Inferior parietal cortex (tissue), 1 donor: ENCODE results near the gene RYR3.

Experiments used
- DNase-seq: peaks from one replicate; pipeline ENCODE4 v3.0.0-alpha.2; 2016; ENCODE audit errors: extremely low spot score

Gene RYR3

DNA sequence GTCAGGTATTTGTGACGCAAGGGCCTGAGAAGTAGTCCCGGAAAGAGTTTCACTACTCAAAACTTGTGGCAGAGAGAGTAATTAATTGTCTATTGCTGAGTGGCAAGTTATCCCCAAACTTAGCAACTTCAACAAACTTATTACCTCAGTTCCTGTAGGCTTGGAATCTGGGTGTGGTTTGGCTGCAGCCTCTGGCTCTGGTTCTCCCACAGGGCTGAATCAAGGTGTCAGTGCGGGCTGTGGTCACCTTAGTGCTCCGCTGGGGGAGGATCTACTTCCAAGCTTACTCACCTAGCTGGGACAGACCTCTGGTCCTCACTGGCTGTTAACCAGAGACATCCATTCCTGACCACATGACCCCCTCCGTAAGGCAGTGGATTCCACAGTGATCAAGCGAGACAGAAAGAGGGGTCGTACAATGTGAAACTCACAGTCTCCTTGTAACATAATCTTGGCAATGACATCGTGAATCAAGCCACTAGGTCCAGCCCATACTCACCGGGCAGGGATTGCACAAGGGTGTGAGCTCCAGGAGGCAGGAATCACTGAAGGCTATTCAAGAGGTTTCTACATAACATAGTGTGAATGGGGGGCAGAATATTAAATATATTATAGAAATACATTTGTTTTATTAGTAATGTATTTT is 138.3 kb downstream of the RYR3 start:
- no peak for DNase-seq

DNA sequence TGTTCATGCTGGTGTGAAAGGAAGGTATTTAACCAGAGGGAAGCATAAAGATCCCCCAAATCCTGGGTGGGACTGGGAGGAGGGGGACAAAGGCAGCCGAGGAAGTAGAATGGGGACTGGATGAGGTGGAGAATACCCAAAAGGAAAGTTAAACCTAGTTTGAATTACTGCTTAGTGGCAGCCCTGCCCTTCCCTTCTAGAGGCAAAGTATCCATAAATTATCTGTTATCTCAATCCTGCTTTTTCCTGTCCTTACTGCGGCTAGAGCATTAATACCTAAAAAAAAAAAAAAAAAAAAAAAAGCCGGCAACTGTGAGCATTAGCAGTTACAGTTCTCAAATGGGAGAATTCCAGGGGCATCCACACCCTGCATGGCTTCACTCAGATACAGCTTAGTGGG is 139.0 kb downstream of the RYR3 start:
- DNase-seq: no peak

DNA sequence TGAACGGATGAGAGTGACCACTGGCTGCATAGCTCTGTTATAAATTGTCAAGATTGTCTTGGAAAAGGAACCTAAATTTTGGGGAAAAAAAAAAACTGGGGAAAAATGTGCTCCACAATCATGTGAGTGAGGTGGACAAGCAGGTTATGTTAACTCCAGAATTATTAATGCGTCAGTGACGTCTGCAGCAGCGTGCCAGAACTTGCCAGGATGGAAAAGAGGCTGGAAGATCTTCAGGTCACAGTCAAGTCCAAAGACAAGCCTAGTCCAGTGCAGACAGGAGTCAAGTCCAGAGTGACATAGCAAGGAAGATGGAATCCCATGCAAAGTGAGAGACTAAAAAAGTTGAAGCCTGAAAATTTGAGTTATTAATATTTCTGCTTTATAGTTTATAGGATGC is 140.6 kb downstream of the RYR3 start:
- DNase-seq: no peak

DNA sequence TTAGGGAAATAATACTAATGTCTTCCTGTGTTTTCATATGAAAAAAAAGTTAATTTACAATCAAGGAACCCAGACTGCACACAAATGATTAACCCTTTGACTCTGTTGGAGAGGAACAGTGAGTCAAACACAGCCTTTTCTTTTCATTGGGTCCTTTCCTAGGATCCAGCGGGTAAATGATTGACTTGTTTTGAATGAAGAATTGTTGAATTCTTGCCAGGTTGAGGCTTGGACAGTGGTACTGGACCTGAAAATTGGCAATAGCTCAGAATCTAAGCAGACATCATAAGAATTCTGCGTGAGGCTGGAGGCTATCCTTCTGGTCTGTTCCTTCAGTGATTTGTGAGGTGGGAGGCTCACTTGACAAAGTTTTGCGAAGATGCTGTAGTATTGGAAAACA is 143.0 kb downstream of the RYR3 start:
- DNase-seq: no peak

DNA sequence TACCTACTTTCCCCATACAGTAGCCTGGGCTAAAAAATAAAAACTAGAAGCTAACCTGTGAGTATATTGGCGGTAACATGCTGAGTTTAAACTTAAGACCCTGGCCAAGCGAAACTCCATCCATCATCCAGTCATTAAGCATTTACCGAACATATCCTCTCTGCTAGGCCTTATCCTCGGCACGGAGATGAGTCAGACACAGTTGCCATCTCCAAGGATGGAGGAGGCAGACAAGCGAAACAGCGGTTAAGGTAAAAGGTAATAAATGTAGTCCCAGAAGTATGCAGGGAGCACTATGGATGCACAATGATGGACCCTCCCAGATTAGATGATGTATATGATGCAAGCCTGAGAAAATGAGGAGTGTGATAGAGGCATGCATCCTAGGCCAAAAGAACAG is 143.6 kb downstream of the RYR3 start:
- DNase-seq: no peak

DNA sequence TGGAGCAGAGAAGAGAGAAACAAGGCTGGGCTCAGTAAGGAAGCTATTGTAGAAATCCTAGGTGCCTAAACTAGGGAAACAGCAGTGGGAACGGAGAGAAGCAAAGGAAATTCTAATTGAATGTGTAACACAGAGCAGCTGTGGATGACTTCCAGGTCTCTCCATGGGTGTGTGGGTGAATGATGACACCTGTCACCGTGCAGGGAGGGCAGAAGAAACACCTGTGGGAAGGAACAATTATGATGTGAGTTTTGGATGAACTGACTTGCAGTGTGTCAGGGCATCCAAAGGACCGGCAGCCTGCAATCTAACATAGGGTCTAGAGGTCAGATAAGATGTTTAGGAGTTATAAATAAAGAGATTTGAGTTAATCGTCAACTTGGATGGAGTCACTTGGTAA is 144.2 kb downstream of the RYR3 start:
- no peak for DNase-seq

DNA sequence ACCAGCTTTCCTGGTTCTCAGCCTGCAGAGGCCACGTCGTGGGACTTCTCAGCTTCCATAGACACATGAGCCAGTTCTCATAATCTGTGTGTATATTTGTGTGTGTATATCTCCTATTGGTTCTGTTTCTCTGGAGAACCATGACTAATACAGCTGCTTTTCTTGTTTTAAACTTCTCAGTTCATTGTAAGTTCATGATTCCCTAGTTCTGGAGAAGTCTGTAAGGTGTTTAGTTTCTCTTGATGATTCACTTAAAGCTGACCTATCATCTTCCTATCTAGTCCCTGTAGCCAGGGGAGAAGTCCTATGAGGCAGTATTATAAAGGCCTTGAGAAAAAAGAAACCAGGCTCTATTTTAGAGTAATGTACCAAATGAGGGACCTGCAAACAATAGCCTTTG is 147.7 kb downstream of the RYR3 start:
- DNase-seq: no peak

DNA sequence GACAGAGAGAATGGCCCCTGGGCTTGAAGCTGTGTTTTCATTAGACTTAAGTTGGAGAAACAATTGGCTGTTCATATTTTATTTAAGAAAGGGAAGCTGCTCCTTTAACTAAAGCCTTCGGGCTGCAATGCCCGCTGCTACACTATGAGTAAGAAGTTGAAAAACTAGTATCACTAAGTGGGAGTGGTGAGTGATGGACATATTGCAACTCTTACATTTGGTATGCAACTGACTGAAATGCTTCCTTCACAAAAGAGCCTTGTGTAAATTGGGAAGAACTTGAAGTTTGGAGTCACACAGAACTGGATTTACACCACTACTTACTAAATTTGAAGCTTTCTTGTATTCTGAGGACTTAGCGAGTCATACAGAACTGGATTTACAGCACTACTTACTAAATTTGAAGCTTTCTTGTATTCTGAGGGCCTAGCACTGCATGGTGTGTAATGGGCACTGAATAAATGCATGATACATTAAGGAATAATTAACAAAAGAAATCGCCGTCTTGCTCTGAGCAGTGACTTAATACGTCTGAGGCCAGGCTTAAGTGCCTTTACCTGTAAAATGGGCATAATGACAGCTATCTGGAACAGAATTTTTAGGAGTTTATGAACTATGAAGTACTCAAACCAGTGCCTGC is 149.5 kb downstream of the RYR3 start:
- no peak for DNase-seq

DNA sequence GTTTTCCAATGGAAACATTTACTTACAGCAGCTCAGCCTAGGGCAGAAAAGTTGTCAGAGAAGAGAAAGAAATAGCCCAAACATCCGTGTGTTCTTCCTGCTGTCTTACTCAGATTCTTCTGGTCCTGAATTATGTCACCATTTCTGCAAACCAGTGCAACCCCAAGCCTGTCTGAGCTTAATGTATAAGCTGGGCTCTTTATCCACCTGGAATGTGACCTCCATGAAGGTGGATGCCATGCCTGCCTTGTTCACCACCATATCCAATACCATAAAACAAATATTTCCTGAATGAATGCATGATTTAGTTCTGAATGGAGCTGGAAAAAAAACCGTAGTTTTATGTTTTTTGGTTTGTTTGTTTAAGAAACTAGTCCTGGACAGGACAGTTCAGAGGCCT is 150.9 kb downstream of the RYR3 start:
- DNase-seq: no peak

DNA sequence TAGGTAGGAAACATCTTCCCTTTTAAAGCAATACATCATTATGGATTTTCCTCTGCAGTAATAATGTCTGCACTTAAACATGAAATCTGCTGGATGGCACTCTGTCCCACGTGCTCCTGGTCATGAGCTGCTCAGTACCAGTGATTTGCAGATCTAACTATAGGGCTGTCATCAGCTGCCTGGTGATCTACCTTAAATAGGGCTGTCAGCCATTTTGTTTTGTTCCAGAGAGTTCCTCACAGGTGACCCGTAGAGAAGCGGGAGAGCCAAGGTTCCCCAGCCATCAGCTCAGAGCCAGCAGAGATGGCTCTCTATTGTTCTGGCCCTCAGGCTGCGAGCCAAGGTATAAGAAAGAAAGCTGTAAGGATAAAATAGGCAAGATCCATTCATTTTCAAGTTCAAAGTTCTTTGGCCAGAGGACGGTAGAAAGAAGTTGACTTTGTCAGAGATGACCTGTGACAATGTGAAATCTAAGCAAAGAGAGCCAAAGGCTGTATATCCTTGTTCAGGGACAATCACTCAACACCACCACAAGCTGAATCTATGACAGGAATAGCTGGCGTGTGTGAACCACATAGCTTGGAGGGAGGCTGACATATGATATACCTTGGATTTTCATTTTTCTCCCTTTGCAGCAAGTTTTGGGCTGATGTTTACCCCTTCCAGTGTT is 156.5 kb downstream of the RYR3 start:
- no peak for DNase-seq

DNA sequence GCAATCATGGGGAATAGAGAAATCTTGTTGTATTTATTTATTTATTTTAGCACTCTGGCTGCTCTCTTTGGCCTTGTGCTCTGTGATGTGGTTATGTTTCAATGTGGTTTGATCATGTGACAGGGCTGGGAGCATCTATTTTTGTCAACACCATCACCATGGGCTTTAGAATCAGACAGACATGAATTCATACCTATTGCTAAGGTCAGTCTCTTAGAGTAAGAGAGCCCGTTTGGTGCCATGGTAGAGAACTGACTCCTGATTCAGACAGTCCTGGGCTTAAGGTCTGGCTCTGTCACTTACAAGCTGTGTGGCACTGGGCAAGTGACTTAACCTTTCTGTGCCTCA is 157.0 kb downstream of the RYR3 start:
- no peak for DNase-seq

DNA sequence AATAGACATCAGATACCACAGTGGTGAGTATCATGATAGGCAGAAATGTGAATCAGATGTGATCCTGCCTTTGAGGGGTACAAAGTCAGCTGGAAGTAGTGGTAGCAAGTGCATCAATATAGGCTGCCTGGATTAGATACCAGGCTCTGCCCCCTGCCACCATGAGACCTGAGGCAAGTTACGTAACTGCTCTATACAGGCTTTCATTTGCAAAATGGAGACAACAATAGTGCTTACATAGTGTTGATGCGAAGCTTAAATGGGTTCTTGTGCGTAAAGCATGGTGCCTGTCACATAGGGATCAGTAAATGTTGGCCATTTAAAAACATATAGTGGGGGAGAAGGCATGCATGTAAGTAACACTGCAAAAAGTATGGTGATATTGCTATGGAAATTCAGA is 158.0 kb downstream of the RYR3 start:
- no peak for DNase-seq

DNA sequence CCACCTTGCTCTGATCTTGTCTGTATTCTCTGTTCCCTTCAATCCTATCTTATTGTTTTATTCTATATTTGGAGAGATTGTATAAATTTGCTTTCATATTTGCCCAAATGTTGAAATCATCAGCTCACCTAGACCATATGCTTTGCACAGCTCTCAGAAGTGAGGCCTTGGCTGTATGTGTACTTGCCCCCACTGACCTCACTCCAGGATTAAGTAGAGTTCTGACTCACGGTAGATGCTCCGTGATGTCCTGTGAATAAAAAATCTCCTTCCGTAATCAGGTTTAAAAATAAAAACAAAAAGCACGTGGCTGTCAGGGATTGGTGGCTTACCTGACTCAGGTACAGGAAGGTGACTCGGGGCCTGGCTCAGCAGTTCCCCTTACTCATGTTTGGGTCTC is 162.2 kb downstream of the RYR3 start:
- DNase-seq: no peak

DNA sequence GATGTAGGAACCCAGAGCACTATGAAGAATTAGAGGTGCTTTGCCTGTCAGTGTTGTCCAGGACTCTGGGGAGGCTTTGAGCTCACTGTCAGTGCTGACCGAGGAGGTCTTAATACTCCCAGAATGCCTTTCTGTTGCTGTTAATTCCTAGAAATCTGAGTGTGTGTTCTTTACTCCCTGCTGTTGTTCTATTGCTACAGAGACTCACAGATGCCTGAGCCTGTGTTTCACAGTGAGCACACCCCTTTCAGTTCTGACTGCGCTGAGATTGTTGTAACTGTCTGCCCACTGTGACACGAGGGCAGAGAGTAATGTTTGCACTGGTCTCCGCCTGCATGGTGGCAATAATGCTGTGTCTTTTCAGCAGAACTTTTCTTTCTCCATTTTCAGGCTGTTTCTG is 162.9 kb downstream of the RYR3 start:
- DNase-seq: no peak

DNA sequence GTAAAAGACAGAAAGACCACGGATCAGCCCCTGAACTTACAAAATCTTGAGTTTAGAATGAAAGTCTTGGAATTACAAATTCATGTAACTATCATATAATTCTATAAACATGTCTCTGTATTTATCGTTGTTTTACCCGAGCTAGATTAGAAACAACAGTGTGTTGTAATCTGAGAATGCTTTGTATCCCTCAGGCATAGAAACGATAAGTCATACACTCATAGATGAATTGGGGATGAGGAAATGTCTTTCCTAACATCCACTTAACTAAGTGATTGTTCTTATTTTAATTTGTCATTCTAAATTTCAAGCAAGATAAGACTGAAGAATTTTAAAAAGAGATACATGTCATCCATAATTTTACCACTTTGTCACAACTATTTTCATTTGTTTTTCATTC is 165.3 kb downstream of the RYR3 start:
- no peak for DNase-seq

DNA sequence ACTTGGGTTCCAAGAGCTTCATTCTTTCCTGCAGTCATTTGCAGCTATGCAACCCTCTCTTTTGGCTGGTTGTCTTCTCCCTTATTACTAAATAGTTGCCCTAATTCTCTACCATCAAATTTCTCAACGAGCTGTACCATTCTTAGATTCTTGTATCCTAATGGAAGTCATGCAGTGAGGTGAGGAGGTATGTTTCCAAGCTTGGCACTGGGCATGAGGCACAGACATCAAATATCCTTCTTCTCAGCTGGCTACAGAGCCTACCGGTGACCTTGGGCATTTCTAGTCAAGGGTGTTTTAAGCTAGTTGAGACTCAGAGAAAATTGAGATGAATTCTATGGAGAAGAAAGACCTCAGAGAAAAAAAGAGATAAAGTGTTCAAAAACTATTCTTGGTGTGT is 166.1 kb downstream of the RYR3 start:
- no peak for DNase-seq

DNA sequence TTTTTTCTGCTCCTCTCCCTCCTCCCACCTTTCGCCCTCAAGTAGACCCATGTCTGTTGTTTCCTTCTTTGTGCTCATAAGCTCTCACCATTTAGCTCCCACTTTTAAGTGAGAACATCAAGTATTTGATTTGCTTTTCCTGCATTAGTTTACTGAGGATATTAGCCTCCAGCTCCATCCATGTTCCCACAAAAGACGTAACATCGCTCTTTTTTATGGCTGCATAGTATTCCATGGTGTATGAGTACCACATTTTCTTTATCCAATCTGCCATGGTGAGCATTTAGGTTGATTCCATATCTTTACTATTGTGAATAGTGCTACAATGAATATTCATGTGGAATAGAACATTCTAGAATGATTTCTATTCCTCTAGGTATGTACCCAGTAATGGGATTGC is 178.6 kb downstream of the RYR3 start:
- DNase-seq: no peak

DNA sequence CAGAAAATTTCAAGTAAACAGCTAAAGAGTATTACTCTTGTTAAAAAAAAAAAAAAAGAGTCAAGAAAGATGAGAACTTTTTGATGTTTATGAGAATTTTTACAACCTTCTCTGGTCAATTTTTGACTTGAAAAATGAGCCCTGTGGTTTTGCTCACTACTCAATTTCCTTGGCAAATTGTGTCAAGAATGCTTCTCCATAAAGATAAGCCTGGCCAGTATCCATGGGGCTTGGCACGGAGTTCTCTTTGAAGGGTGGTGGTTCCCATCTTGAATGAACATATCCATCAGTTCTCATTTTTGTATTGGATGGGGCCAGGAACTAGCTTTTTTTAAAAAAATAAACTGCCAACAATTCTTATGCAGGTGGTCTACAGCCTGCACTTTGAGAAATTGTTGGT is 179.9 kb downstream of the RYR3 start:
- DNase-seq: no peak

DNA sequence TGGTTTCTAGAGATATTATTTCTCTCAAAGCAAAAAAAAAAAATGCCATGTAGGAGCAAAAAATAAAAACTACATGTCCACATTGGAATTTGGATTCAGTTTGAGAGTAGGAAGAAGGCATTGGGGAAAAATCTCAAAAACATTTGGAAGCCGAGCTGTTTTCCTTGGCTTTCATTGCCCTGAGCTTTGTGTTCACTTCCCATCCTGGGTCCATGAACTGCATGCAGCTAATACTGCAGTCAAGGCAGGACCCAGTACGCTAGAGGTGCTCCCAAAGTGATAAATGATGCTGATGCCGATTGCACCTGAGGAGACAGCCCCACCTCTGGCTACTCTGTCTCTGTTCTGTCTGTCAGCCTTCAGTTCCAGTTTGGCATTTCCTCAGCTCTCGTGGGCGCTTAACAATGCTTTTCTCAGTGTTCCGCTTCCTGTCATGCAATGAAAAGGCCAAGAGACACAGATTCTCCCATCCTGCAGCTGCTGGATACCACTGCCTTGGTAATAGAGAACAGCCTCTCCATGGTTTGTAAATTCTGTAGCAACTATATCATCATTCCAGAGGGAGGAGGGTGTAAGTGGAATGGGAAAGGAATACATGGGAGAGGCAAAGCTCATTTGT is 181.8 kb downstream of the RYR3 start:
- DNase-seq: no peak

DNA sequence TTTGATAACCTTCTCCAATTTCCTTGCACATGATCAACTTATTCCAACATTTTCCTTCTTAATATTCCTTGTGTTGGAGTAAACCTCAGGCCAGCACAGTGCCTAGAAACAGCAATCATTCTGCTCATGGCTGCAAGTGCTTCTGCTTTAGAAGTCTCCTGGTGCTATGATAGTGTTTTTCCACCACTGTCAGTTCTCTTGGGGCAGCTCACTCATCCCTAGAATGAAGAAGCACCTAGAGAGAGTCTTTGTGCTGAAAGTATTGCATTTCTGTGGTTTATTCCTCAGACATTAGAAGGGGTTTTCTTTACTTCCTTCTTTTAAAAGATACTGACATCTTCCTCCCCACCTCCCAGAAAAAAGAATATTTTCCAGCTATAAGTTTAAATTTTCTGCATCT is 183.5 kb downstream of the RYR3 start:
- no peak for DNase-seq

DNA sequence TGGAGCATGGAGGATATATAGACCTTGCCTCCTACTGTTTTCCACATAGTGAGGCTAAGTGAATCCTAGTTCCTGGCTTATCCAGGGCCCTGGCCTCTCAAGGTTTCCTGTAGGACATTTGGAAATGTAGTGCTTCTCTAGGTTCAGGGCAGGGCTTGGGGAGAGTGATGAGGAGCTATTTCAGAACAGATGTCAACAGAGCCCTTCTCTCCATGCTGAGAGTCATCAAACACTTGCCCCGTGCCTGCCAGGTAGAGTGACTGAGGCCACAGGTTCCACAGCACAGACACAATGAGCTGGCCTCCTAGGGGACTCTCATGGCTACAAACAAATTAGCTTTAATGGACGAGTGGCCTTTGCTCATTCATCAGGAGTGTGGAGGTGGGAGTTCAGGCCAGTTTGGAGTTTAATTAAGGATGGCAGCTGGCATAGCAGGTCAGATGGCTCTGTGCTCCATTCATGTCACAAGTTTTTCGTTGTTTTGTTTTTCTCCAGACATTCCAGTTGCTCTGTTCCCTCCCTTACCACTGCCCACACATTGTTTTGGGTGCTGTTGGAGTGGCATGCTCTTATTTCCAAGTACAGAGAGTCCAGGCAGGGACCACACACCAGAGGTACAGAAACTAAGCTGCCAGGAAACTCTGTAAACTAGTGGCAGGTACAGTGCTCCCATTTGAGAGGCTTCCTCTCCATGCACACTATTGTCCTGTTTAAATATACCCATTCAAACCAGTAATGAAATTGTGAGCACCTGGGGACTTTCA is 189.8 kb downstream of the RYR3 start:
- DNase-seq: no peak

DNA sequence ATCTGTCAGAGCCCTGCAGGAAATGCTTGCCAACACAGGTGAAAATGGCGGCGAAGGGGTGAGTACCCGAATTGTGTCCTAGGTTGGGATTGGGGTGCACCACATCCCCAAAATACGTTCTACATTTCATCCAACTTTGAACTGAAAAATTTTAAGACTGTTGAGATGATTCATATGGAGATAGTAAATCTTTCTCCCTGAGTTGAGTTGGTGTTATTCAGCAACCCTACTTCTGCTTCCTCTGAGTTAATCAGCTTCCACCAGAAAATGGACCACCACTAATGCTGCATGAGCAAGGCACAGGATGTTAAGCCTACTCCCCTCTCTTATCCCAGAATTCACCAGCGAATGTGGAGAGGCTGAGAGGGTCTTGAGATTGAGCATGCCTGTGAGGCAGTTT is 192.9 kb downstream of the RYR3 start:
- DNase-seq: no peak
